Stimulated activated CD4-positive, alpha-beta T cell treated with anti-CD3 and anti-CD28 coated beads, TNF-alpha, amount 100 ng/mL, for 48 hours (primary cell): Measurements from ENCODE around the gene ADCY1.
"Not testable (repeated sequence)": the region's sequence is repeated elsewhere in the genome, so short reads cannot be mapped to it uniquely, and the experiment has no call there.

Experiments used
- DNase-seq, 3 donors: peaks; one replicate each; pipeline ENCODE4 v3.0.0-alpha.2; 2020; ENCODE audit warnings: low read depth in 3 of 3

The ADCY1 gene

GRCh38 chr7:45759464-45759863 is 185.3 kb downstream of the ADCY1 start:
- DNase-seq: not testable (repeated sequence)

GRCh38 chr7:45761545-45762205 is 187.5 kb downstream of the ADCY1 start:
- DNase-seq: not testable (repeated sequence)

- DNase-seq: not testable (repeated sequence)
Measured at GRCh38 chr7:45762225-45762994, 188.2 kb downstream of the ADCY1 start.

GRCh38 chr7:45768516-45769394 is 194.6 kb downstream of the ADCY1 start:
- DNase-seq: peak; percentile 95 to 96 (median 96)

GRCh38 chr7:45769626-45770025 is 195.5 kb downstream of the ADCY1 start:
- DNase-seq: not testable (repeated sequence)
